ENCODE data around the gene BTAF1. TPM values are rescaled to one million over a fixed set of nuclear protein-coding genes. Genes with fewer than 3 reads are reported as not detected.
"Not testable (repeated sequence)": the region's sequence is repeated elsewhere in the genome, so short reads cannot be mapped to it uniquely, and the experiment has no call there.

Gene BTAF1
- total and polyA plus RNA-seq, 8 donors: 2.3 to 146 (median 32.9) TPM

DNA sequence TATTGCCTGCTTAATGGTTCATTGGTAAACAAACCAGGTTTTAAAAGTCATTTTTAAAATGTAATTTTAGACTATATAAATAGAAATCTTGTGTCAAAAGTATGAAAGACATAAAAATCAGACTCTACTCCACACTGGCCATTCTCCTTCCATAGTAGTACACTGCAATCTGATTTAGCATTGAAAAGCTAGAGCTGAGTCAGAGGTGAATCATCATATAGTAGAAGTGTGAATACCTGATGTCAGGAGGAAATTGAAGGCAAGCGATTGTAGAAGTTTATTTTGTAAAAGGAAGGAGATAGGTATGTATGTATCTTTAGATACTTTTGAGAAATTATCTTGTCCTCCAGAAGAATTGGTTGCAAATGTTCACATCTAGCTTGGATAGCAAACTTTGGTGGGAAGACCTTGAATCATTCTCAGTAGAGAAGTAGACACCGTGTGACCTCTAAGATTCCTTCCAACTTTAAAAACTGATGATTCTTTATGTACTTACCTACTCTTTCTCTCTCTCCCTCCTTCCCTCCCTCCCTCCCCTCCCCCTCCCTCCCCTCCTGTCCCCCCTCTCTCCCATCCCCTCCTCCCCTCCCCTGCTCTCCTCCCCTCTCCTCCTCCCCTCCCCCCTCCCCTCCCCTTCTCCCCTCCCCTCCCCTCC is 88.1 kb downstream of the BTAF1 start:
- H3K27ac ChIP-seq: no peak overlapping the region
- no peaks in the 10 kb centered on the region for H3K9me3 ChIP-seq
- intact Hi-C loops (cut with DNase I; ENCODE audit: low total_unique reads): no loop called here
- H3K4me1 ChIP-seq: no peaks in the 10 kb centered on the region
- 70 to 88% (median 77%) methylated on average over 2 of the region's 2 CpGs for WGBS, 5 donors
- DNase-seq: peak in 1 of 2 donors; percentile 23
- TF ChIP-seq POLR2AphosphoS5 (IDR thresholded peaks at IDR 0.05) (no peak), POLR2A (IDR thresholded peaks at IDR 0.05) (no peak), EP300 (IDR thresholded peaks at IDR 0.05) (no peak)
- TF ChIP-seq, protein P1, sequence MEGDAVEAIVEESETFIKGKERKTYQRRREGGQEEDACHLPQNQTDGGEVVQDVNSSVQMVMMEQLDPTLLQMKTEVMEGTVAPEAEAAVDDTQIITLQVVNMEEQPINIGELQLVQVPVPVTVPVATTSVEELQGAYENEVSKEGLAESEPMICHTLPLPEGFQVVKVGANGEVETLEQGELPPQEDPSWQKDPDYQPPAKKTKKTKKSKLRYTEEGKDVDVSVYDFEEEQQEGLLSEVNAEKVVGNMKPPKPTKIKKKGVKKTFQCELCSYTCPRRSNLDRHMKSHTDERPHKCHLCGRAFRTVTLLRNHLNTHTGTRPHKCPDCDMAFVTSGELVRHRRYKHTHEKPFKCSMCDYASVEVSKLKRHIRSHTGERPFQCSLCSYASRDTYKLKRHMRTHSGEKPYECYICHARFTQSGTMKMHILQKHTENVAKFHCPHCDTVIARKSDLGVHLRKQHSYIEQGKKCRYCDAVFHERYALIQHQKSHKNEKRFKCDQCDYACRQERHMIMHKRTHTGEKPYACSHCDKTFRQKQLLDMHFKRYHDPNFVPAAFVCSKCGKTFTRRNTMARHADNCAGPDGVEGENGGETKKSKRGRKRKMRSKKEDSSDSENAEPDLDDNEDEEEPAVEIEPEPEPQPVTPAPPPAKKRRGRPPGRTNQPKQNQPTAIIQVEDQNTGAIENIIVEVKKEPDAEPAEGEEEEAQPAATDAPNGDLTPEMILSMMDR (IDR thresholded peaks at IDR 0.05): no peak
- H3K27me3 ChIP-seq: no peaks in the 10 kb centered on the region
- H3K4me3 ChIP-seq: no peak overlapping the region
- peaks cover 17 to 88% (median 75%) of the 10 kb centered on the region in 4 donors for H3K36me3 ChIP-seq

DNA sequence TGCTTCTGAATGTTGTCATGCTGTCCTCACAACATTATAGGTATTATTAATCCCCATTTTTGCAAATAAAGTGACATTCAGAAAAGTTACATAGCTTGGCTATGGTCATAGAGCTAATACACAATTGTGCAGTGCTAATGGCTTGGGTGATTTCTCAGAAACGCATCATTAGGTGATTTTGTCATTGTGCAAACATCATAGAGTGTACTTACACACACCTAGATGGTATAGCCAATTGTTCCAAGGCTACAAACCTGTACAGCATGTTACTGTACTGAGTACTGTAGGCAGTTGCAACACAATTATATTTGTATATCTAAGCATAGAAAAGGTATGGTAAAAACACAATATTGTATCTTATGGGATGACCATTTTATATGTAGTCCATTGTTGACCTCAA is 91.0 kb downstream of the BTAF1 start:
- H3K27ac ChIP-seq: no peak overlapping the region
- no peaks in the 10 kb centered on the region for H3K27me3 ChIP-seq
- DNase-seq: peak in 1 of 2 donors; percentile 41
- intact Hi-C loops (cut with DNase I; ENCODE audit: low total_unique reads): no loop called here
- 35 to 79% (median 56%) methylated on average over 1 of the region's 1 CpG for WGBS, 5 donors
- no peaks in the 10 kb centered on the region for H3K4me1 ChIP-seq
- TF ChIP-seq POLR2A (IDR thresholded peaks at IDR 0.05): no peak
- TF ChIP-seq, protein P1 (IDR thresholded peaks at IDR 0.05): no peak
- TF ChIP-seq EP300 (IDR thresholded peaks at IDR 0.05): no peak
- TF ChIP-seq POLR2AphosphoS5 (IDR thresholded peaks at IDR 0.05): no peak
- no peak overlapping the region for H3K4me3 ChIP-seq
- peaks cover 19 to 92% (median 82%) of the 10 kb centered on the region in 4 donors for H3K36me3 ChIP-seq
- no peaks in the 10 kb centered on the region for H3K9me3 ChIP-seq

DNA sequence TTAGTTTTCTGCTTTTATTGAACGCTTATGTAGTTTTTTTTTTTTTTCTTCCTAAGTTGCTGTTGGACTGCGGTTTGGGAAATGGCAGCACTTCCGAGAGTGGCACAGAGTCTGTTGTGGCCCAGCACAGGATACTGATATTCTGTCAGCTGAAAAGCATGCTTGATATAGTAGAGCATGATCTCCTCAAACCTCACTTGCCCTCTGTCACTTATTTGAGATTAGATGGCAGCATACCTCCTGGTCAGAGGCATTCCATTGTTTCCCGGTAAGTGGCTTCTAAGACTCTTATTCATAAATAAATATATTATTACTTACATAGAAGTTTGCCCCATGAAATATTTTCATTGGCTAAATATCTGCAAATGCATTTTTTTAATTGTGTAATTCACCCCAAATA is 101.1 kb downstream of the BTAF1 start:
- 80 to 87% (median 84%) methylated on average over 4 of the region's 4 CpGs for WGBS, 5 donors
- TF ChIP-seq POLR2AphosphoS5 (IDR thresholded peaks at IDR 0.05) (no peak), POLR2A (IDR thresholded peaks at IDR 0.05) (no peak), EP300 (IDR thresholded peaks at IDR 0.05) (no peak)
- TF ChIP-seq, protein P1 (IDR thresholded peaks at IDR 0.05): no peak
- Histone ChIP-seq H3K9me3 (no peaks in the 10 kb centered on the region), H3K4me1 (peaks cover 0 to 13% (median 0%) of the 10 kb centered on the region in 4 donors), H3K4me3 (no peak overlapping the region), H3K27me3 (no peaks in the 10 kb centered on the region), H3K27ac (no peak overlapping the region), H3K36me3 (peaks cover 30 to 96% (median 92%) of the 10 kb centered on the region in 4 donors)
- intact Hi-C loops (cut with DNase I; ENCODE audit: low total_unique reads): no loop called here
- no peak for DNase-seq

DNA sequence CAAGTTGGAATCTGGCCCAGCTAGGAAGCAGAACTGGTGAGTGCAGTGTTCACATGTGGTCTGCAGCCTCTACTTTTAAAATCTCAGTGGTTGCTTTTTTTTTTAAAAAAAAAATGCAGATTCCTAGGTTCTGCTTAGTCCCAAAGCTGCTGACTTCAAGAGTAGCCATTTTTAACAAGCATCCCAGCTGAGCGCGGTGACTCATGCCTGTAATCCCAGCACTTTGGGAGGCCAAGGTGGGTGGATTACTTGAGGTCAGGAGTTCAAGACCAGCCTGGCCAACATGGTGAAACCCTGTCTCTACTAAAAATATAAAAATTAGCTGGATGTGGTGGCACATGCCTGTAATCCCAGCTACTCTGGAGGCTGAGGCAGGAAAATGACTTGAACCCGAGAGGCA is 101.8 kb downstream of the BTAF1 start:
- H3K9me3 ChIP-seq; H3K27me3 ChIP-seq; DNase-seq; H3K4me3 ChIP-seq; intact Hi-C loops (cut with DNase I; ENCODE audit: low total_unique reads); H3K27ac ChIP-seq: not testable (repeated sequence)
- Histone ChIP-seq H3K4me1 (peaks cover 0 to 13% (median 0%) of the 10 kb centered on the region in 4 donors), H3K36me3 (peaks cover 30 to 96% (median 92%) of the 10 kb centered on the region in 4 donors)
- 88 to 96% (median 89%) methylated on average over 3 of the region's 3 CpGs for WGBS, 5 donors

DNA sequence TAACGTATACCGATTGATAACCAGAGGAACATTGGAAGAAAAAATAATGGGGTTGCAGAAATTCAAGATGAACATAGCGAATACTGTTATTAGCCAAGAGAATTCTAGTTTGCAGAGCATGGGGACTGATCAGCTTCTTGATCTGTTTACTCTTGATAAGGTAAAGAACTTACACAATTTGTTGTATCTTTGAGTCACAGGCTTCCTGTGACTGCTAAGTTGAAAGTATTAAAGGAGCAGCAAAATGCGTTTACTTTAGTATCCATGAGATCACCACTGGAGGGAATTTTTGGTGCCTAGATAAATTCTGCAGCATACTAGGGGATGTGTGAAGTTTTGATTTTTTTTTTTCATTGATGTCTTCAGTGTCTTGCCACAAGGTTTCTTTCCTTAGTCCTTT is 103.6 kb downstream of the BTAF1 start:
- H3K36me3 ChIP-seq: peaks cover 30 to 100% (median 97%) of the 10 kb centered on the region in 4 donors

More for the DNA sequence above, 103.6 kb downstream of the BTAF1 start:
- H3K27me3 ChIP-seq: no peaks in the 10 kb centered on the region
- no peak overlapping the region for H3K27ac ChIP-seq
- H3K4me1 ChIP-seq: peaks cover 0 to 13% (median 0%) of the 10 kb centered on the region in 4 donors
- no peak overlapping the region for H3K4me3 ChIP-seq
- no peak for TF ChIP-seq EP300 (IDR thresholded peaks at IDR 0.05)
- TF ChIP-seq POLR2AphosphoS5 (IDR thresholded peaks at IDR 0.05): no peak
- TF ChIP-seq, protein P1 (IDR thresholded peaks at IDR 0.05): no peak
- TF ChIP-seq POLR2A (IDR thresholded peaks at IDR 0.05): no peak
- intact Hi-C loops (cut with DNase I; ENCODE audit: low total_unique reads): no loop called here
- no peak for DNase-seq
- no peaks in the 10 kb centered on the region for H3K9me3 ChIP-seq
- 46 to 78% (median 55%) methylated on average over 4 of the region's 4 CpGs for WGBS, 5 donors

Data from stomach (tissue), 9 donors.